ENCODE results near the gene AKT1. TPM values are rescaled to one million over a fixed set of nuclear protein-coding genes. Genes with fewer than 3 reads are reported as not detected.

AKT1 gene
- total and polyA plus RNA-seq, 2 of the 13 experiments (the other 11 are each of a cell fraction or from before 2014, with no cell fraction given): 96.2 to 116 TPM

GRCh38 chr14:104800771-104801519 is 5.4 kb upstream of the AKT1 start, which contains the start of gene ZBTB42 (continued):
- no peak for TF ChIP-seq LBX2 (CRISPR knock-in tag; IDR thresholded peaks at IDR 0.05; ENCODE audit: borderline replicate concordance)
- TF ChIP-seq ZNF431 (CRISPR knock-in tag; IDR thresholded peaks at IDR 0.05; ENCODE audit: borderline replicate concordance, low read depth): no peak; the same call in 1 of the 2 replicates
- TF ChIP-seq SNAPC5 (CRISPR knock-in tag; IDR thresholded peaks at IDR 0.05; ENCODE audit: borderline replicate concordance): no peak
- no peak for TF ChIP-seq ZNF772 (CRISPR knock-in tag; IDR thresholded peaks at IDR 0.05)
- peak; percentile 17 to 20; a peak in 2 of 4 replicates for TF ChIP-seq HMGXB4 (CRISPR knock-in tag; IDR thresholded peaks at IDR 0.05; ENCODE audit: borderline replicate concordance in 1 of 2, low read depth in 1 of 2)
- TF ChIP-seq SKIL (CRISPR knock-in tag; IDR thresholded peaks at IDR 0.05; ENCODE audit: borderline replicate concordance): peak; percentile 34; the same call in 1 of the 2 replicates
- 0 out of 2 replicates have a peak, but pooled peaks have one; percentile 24 for TF ChIP-seq GZF1 (CRISPR knock-in tag; IDR thresholded peaks at IDR 0.05)
- TF ChIP-seq PITX1 (CRISPR knock-in tag; IDR thresholded peaks at IDR 0.05): peak; percentile 7; the same call in 1 of the 2 replicates
- no peak for TF ChIP-seq ARHGAP35 (CRISPR knock-in tag; IDR thresholded peaks at IDR 0.05; ENCODE audit: borderline replicate concordance)
- TF ChIP-seq ZNF276 (CRISPR knock-in tag; IDR thresholded peaks at IDR 0.05; ENCODE audit: low read depth): peak; percentile 32; the same call in 1 of the 2 replicates
- 0 out of 2 replicates have a peak, but pooled peaks have one; percentile 32 for TF ChIP-seq BCL3 (CRISPR knock-in tag; IDR thresholded peaks at IDR 0.05)
- TF ChIP-seq DNMT1 (CRISPR knock-in tag; IDR thresholded peaks at IDR 0.05): 0 out of 2 replicates have a peak, but pooled peaks have one; percentile 37
- TF ChIP-seq ZNF678 (CRISPR knock-in tag; IDR thresholded peaks at IDR 0.05): no peak; the same call in 1 of the 2 replicates
- 0 out of 2 replicates have a peak, but pooled peaks have one; percentile 12 for TF ChIP-seq ZNF816 (CRISPR knock-in tag; IDR thresholded peaks at IDR 0.05; ENCODE audit: borderline replicate concordance)
- TF ChIP-seq MXD3 (CRISPR knock-in tag; IDR thresholded peaks at IDR 0.05): peak; percentile 65; the same call in 1 of the 2 replicates
- no peak for TF ChIP-seq ZNF7 (CRISPR knock-in tag; IDR thresholded peaks at IDR 0.05)
- TF ChIP-seq CAMTA2 (CRISPR knock-in tag; IDR thresholded peaks at IDR 0.05; ENCODE audit: borderline replicate concordance): 0 out of 2 replicates have a peak, but pooled peaks have one; percentile 20
